AG08395 (cell line): Measurements from ENCODE around the gene TP53.

Source experiments
- DNase-seq: peaks from one replicate; pipeline ENCODE4 v3.0.0; 2012; ENCODE audit warnings: mixed read lengths, low spot score

The TP53 gene

GRCh38 chr17:7687072-7687907, at the start of gene TP53:
Gene TP53, minus strand, starts transcription at chr17:7687490. Its CDS starts 10,896 bp downstream, at chr17:7676594.
- peak; percentile 77 for DNase-seq

DNA sequence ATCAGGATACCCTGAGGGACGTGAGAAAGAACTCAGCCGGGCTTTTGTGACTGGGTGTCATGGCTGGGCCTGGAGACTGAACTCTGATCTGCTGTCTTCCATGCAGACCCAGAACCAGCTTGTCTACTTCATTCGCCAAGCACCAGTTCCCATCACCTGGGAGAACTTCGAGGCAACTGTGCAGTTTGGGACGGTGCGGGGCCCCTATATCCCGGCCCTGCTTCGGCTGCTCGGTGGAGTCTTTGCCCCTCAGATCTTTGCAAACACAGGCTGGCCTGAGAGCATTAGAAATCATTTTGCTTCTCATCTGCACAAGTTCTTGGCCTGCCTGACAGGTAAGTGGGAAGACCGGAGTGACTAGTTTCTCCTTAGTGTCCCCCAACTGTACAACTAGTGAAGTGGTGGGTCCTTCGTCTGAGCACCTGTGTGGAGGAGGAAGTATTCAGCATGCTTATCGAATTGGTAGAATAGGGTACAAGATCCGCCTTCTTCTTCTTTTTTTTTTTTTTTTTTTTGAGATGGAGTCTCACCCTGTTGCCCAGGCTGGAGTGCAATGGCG, 45.8 kb upstream of the TP53 start:
- DNase-seq: no peak

DNA sequence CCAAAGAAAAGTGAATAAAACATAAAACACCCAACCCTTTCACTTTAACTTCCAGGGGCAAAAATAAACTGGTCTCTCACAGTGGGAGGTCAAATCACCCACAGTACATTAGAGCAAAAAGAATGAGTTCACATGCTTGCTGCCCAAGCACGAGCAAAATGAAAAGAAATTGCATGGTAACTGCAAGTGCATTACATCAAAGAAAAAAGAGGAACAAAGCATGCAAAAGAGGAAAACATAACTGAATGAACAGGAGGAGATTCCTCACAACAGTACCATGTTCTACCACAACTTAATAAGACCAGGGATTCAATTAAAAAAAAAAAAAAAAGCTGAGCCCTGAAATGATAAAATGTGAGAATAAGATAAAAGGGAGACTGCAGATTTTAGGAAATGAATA, 42.5 kb upstream of the TP53 start:
- no peak for DNase-seq

- DNase-seq: no peak
Measured at GRCh38 chr17:7727886-7728285, 40.6 kb upstream of the TP53 start.

- DNase-seq: no peak
Measured at GRCh38 chr17:7721612-7722011, 34.3 kb upstream of the TP53 start.

GRCh38 chr17:7720125-7720524, 32.8 kb upstream of the TP53 start:
- DNase-seq: no peak

- DNase-seq: no peak
Measured at GRCh38 chr17:7719661-7720060, 32.4 kb upstream of the TP53 start.

GRCh38 chr17:7717756-7718350, 30.6 kb upstream of the TP53 start:
- DNase-seq: peak; percentile 22

GRCh38 chr17:7716901-7717755, 29.8 kb upstream of the TP53 start, which contains the start of gene DNAH2:
Gene DNAH2, plus strand, starts transcription at chr17:7717744. Its CDS starts 1,991 bp downstream, at chr17:7719735.
- peak; percentile 85 for DNase-seq

DNA sequence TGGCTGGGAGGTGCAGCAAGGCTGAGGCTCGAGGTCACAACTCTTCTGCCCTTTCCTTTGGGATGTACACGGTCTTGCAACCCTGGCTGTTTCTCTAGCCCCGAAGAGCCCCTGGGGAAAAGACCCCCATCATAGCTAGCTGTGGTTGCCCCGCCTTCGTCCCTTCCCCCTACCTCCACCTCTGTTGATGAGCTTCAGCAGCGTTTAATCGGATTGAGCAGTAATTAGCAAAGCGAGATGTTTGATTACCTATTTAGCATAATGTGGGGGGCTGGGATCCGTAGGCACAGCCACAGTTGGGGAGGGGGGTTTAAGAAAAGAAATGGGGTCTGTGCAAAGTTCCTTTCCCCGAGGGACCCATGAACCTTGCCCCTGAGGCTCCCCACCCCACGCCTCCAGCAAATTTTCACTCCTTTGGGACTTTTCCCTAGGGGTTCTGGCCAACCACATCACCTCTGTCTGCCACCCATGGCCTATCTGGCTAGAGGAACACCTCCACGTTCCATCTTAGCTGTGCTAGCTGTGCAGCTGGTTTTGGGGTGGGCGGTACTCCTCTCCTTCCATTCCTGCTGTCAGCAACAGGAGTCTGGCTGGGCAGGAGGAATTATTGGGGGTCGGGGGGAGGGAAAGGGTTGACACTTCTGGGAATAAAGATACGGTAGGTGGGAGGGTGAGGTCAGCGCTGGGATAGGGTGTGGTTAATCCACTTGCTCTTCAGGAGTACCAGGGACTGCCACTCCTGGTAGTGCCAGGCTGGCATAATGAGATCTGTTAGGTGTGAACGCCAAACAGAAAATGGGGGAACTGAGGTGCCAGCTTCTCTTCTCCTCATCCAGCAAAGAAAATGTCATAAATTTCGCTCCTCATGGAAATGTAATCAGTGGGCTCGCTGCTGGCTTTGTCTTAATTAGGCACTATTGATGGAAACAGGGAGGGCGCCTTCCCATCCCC, 28.9 kb upstream of the TP53 start:
- no peak for DNase-seq

DNA sequence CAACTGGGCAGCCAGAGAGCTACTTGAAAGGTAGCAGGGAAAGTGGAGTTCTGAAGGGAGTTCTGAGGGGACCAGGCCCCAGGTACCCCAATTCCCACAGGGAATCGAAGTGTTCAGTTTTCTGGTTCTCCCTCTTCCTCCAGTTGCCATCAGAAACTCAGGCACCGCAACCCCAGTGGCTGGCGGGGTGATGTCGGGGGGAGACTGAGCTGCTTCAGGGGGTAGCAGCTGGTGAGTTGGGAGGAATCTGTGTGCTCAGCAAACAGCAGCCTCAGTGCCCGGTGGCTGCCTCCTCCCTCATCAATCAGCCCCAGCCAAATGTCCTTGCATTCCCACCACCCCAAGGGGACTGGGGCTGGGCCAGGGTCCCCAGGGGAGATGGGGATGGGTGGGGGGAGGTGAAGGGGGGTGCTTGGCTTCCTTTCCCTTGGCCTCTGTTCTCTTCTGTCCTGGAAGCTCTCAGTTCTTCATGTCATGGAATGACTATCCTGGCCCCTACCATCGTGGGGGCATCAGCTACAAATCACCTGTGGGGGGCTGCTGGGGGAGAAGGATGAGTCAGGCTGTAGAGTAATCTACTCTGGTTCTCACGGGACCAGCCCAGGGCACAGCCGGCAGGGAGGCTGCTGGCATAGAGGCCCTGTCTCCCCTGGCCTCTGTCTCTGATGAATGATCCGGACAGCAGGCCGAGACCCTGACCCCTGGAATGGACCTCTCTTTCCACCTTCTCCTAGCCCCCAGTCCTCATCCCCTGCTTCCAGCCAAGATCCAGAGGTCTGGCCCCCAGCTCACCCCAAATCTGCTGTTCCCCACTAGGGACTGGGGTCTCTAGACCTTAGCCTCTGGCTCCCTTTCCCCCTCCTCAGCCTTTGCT, 27.7 kb upstream of the TP53 start:
- DNase-seq: no peak

- DNase-seq: no peak
Measured at GRCh38 chr17:7713782-7714181, 26.5 kb upstream of the TP53 start.

- no peak for DNase-seq
Measured at GRCh38 chr17:7712111-7712771, 25.0 kb upstream of the TP53 start.

GRCh38 chr17:7711051-7711755, 23.9 kb upstream of the TP53 start:
- no peak for DNase-seq

- no peak for DNase-seq
Measured at GRCh38 chr17:7710301-7710700, 23.0 kb upstream of the TP53 start.

DNA sequence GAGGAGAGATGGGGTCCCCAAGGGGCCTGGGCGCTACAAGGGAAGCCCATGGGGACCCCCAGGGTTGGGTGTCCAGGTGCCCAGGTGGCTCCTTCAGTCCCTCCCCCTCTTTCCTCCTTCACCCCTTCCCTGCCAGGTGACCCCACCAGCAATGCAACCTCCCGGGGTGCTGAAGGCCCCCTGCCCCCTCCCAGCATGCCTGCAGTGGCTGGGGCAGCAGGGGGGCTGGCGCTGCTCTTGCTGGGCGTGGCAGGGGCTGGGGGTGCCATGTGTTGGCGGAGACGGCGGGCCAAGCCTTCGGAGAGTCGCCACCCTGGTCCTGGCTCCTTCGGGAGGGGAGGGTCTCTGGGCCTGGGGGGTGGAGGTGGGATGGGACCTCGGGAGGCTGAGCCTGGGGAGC, 21.7 kb upstream of the TP53 start:
- no peak for DNase-seq

DNA sequence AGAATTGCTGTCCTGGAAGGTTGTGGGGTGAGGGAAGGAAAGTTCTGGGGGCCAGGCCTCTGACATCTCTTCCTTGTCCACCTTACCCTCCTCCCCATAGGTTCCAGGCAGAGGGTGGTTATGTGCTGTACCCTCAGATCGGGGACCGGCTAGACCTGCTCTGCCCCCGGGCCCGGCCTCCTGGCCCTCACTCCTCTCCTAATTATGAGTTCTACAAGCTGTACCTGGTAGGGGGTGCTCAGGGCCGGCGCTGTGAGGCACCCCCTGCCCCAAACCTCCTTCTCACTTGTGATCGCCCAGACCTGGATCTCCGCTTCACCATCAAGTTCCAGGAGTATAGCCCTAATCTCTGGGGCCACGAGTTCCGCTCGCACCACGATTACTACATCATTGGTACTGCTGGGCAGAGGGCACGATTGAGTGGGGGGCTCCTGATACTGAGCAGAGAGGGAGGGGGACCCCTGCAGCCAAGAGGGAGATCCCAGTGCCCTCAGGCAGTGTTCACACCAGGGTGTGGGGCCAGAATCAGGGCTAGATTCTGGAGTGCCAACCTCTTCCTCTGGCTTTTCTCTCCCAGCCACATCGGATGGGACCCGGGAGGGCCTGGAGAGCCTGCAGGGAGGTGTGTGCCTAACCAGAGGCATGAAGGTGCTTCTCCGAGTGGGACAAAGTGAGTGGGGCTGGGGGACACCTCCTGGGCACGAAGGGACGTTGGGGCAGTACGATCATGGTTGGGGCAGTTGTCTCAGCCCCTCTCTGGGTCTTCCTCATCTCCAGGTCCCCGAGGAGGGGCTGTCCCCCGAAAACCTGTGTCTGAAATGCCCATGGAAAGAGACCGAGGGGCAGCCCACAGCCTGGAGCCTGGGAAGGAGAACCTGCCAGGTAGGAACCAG, 20.8 kb upstream of the TP53 start:
- DNase-seq: no peak

DNA sequence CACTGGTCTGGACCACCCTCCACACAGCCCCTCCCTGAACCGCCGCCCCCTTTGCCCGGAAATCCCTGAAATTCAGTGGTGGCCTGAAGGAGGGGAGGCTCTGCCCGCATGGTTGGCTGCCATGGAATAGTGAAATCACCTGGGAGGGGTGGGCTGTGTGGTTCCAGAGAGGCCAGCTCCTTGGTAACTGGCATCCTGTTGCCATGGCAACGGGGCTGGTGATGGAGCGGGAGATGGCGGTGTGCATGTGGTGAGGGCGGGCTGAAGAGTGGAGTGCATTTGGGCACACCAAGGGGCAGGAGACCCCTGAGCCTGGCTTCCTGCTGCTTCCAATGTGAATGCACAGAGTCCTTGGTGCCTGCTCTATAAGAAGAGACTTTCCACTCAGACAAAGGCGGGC, 20.2 kb upstream of the TP53 start:
- no peak for DNase-seq
